Testis (tissue), 2 donors: ENCODE data around the gene TEN1.

Source experiments
- POLR2A ChIP-seq: fragments of 450-650 bp; IDR thresholded peaks from one replicate; pipeline ENCODE4 v1.6.1; 2017; ENCODE audit warnings: antibody characterized with exemption, mild to moderate bottlenecking, moderate library complexity
- TF ChIP-seq, protein P1 (sequence below), 3 experiments: fragments of 450-650 bp in 2 of 3; fragments of 200-600 bp in 1 of 3; sonication (generic) in 1 of 3; IDR thresholded peaks; one replicate each; pipeline ENCODE4 v1.5.1; 2016 to 2019; ENCODE audit warnings: antibody characterized with exemption in 3 of 3, mild to moderate bottlenecking in 2 of 3, moderate library complexity in 1 of 3

DNA sequence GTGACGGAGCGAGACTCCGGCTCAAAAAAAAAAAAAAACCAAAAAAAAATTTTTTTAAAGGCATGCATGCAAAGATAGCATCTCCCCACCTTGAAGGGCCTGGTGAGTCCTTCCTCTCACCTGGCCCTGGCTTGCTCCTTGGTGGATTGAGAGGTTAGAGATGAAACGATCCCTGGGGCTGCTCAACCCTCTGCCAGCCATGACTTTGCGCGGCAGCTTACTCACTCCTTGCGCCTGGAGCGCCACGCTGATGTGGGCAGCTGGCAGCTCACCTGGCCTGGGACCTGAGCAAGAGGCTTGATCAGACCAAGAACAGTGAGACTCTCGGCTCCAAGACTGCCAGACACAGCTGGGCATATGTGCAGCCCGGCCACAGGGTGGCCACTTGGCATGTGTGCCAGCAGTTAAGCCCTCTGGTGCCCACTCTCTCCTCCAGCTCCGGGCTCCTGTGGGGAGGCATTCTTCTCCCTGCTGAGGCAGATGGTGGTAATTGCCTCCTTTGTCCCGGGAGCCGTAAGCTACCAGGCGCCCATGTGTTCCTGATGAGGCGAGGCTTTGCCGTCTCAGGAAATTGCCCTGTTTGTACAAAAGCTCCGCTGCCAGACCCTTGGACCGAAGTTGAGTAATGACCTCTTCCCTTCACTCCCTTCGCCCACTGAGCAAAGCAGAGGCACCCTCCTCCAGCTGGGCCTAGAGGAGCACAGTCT, 53.2 kb downstream of the TEN1 start:
- TF ChIP-seq POLR2A = no peak
- TF ChIP-seq, protein P1, sequence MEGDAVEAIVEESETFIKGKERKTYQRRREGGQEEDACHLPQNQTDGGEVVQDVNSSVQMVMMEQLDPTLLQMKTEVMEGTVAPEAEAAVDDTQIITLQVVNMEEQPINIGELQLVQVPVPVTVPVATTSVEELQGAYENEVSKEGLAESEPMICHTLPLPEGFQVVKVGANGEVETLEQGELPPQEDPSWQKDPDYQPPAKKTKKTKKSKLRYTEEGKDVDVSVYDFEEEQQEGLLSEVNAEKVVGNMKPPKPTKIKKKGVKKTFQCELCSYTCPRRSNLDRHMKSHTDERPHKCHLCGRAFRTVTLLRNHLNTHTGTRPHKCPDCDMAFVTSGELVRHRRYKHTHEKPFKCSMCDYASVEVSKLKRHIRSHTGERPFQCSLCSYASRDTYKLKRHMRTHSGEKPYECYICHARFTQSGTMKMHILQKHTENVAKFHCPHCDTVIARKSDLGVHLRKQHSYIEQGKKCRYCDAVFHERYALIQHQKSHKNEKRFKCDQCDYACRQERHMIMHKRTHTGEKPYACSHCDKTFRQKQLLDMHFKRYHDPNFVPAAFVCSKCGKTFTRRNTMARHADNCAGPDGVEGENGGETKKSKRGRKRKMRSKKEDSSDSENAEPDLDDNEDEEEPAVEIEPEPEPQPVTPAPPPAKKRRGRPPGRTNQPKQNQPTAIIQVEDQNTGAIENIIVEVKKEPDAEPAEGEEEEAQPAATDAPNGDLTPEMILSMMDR (IDR thresholded peaks at IDR 0.05) = peak in 2 of 3 experiments; percentile 2 to 29
